Erythroblast (primary cell): ENCODE measurements around the gene TSPYL4.

Experiments
- GATA1 ChIP-seq: IDR thresholded peaks from 2 replicates; pipeline ENCODE4 v1.6.1; 2011; ENCODE audit warnings: low read depth, mild to moderate bottlenecking, control low read depth, low read length, moderate library complexity
- POLR2A ChIP-seq: IDR thresholded peaks from 2 replicates; pipeline ENCODE4 v1.6.1; 2011; ENCODE audit warnings: mild to moderate bottlenecking, low read length

- TF ChIP-seq POLR2A (no peak), GATA1 (no peak)
Observed at GRCh38 chr6:116217069-116217468, 36.8 kb downstream of the TSPYL4 start.
